ENCODE measurements around the gene WDR74.
A peak's percentile ranks its signal among the peaks of the same experiment; 100 is the strongest.

Gene WDR74

GRCh38 chr11:62856333-62856895 lies 17.0 kb upstream of the WDR74 start:
- H3K4me3 ChIP-seq (ENCODE audit: low read depth, low read length), result peak overlapping the region; percentile 88
- no peak for TF ChIP-seq POLR2A (IDR thresholded peaks at IDR 0.05; ENCODE audit: extremely low read depth, insufficient read length)
- no peak for TF ChIP-seq CTCF (IDR thresholded peaks at IDR 0.05; ENCODE audit: low read depth, low read length)
- TF ChIP-seq MYC (IDR thresholded peaks at IDR 0.05; ENCODE audit: low read depth, low read length), result no peak
- DNase-seq (ENCODE audit: low read depth), result peak; percentile 40

- peak; percentile 99 for DNase-seq (ENCODE audit: low read depth)
- TF ChIP-seq CTCF (IDR thresholded peaks at IDR 0.05; ENCODE audit: low read depth, low read length), result no peak
- peak; percentile 100 for TF ChIP-seq POLR2A (IDR thresholded peaks at IDR 0.05; ENCODE audit: extremely low read depth, insufficient read length)
- peak; percentile 100; the same call in 1 of the 2 replicates for TF ChIP-seq MYC (IDR thresholded peaks at IDR 0.05; ENCODE audit: low read depth, low read length)
- TF ChIP-seq, protein P1, sequence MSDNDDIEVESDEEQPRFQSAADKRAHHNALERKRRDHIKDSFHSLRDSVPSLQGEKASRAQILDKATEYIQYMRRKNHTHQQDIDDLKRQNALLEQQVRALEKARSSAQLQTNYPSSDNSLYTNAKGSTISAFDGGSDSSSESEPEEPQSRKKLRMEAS (IDR thresholded peaks at IDR 0.05; ENCODE audit: low read depth, low read length), result peak; percentile 99
- H3K4me3 ChIP-seq (ENCODE audit: low read depth, low read length), result peak overlapping the region; percentile 88
Observed at GRCh38 chr11:62855571-62856332, 16.4 kb upstream of the WDR74 start.

GRCh38 chr11:62854825-62855570 lies 15.6 kb upstream of the WDR74 start:
- TF ChIP-seq, protein P1 (IDR thresholded peaks at IDR 0.05; ENCODE audit: low read depth, low read length), result no peak
- TF ChIP-seq CTCF (IDR thresholded peaks at IDR 0.05; ENCODE audit: low read depth, low read length) (no peak), MYC (IDR thresholded peaks at IDR 0.05; ENCODE audit: low read depth, low read length) (no peak), POLR2A (IDR thresholded peaks at IDR 0.05; ENCODE audit: extremely low read depth, insufficient read length) (no peak)
- DNase-seq (ENCODE audit: low read depth), result peak; percentile 33
- H3K4me3 ChIP-seq (ENCODE audit: low read depth, low read length), result peak overlapping the region; percentile 88

DNA sequence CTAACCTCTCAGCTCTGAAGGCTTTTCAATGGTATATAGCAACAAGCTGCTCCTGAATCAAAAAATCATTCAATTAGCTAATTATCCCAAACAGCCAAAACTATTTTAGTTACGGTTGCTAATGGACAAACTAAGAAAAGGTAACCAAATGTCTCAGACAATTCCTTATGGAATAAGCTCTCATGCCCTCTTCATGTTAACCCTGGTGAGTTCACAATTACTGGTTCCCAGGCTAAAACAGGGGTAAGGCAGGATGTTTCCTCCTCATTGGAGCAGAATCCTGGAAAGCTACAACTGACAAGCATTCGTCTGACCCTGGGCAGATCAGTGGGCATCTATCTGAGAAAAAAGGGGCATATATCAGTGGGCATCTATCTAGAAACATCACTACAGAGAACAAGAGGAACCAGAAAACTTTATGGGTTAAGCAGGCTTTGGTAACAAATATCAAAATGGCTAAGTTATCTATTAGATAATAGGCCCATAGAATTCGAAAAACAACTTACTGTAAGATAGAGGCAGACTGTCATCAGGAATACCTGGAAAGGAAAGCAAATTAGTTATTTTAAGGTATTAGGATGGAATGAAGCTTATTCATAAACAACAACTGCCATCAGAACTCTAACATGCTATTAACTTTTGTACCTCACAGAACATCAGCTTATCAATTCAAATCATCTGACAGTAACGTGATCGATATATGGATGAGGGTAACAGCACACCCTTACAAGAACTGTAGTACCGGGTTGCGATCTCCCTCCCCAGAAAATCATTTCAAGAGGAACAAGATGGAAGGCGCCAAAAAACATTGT lies 14.8 kb upstream of the WDR74 start:
- TF ChIP-seq POLR2A (IDR thresholded peaks at IDR 0.05; ENCODE audit: extremely low read depth, insufficient read length), result no peak
- TF ChIP-seq, protein P1 (IDR thresholded peaks at IDR 0.05; ENCODE audit: low read depth, low read length), result no peak
- H3K4me3 ChIP-seq (ENCODE audit: low read depth, low read length), result peak overlapping the region; percentile 88
- DNase-seq (ENCODE audit: low read depth), result no peak

GRCh38 chr11:62853279-62853965 lies 14.0 kb upstream of the WDR74 start:
- H3K4me3 ChIP-seq (ENCODE audit: low read depth, low read length), result peak overlapping the region; percentile 88
- DNase-seq (ENCODE audit: low read depth), result no peak

More at GRCh38 chr11:62853279-62853965, 14.0 kb upstream of the WDR74 start:
- TF ChIP-seq POLR2A (IDR thresholded peaks at IDR 0.05; ENCODE audit: extremely low read depth, insufficient read length) (no peak), MYC (IDR thresholded peaks at IDR 0.05; ENCODE audit: low read depth, low read length) (no peak), CTCF (IDR thresholded peaks at IDR 0.05; ENCODE audit: low read depth, low read length) (no peak)
- TF ChIP-seq, protein P1 (IDR thresholded peaks at IDR 0.05; ENCODE audit: low read depth, low read length), result no peak

All from NB4 (cell line).